ENCODE data around the gene RDX.

DNA sequence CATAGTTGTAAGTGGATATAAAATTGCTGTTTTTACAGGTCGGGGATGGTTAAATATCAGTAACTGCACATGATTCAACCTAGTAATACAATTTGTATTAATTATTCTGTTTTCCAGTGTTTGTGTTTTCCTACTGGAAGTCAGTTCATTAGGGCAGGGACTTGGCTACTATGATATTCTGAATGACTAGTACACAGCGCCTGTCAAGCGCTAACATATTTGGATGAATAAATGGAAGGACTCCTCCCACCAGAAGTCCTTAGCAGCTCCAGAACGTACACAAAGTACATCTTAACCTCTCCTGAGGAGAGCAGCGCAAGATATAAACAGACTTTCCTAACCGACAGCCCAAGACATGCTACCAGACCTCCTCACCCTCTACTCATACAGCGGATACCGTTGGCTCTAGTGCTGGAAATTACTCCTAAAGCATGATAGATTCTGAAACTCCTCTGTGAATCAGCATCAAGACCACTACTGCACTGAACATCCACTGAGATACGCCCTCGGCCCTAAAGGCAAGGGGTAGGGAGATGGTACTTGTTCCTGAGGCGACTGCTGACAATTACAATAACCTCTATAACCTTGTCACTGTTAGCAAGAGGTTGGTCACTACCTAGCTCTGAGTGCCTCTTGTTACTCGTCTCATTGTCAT lies 79.1 kb downstream of the RDX start:
- TF ChIP-seq, protein P1, sequence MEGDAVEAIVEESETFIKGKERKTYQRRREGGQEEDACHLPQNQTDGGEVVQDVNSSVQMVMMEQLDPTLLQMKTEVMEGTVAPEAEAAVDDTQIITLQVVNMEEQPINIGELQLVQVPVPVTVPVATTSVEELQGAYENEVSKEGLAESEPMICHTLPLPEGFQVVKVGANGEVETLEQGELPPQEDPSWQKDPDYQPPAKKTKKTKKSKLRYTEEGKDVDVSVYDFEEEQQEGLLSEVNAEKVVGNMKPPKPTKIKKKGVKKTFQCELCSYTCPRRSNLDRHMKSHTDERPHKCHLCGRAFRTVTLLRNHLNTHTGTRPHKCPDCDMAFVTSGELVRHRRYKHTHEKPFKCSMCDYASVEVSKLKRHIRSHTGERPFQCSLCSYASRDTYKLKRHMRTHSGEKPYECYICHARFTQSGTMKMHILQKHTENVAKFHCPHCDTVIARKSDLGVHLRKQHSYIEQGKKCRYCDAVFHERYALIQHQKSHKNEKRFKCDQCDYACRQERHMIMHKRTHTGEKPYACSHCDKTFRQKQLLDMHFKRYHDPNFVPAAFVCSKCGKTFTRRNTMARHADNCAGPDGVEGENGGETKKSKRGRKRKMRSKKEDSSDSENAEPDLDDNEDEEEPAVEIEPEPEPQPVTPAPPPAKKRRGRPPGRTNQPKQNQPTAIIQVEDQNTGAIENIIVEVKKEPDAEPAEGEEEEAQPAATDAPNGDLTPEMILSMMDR (IDR thresholded peaks at IDR 0.05): no peak
- no peak for TF ChIP-seq POLR2A (IDR thresholded peaks at IDR 0.05)

All from esophagus squamous epithelium (tissue), 4 donors.